Mesothelial cell of epicardium (in vitro differentiated cells): Measurements from ENCODE around the gene XDH. TPM values are rescaled to one million over a fixed set of nuclear protein-coding genes. Genes with fewer than 3 reads are reported as not detected.

Source experiments
- DNase-seq, 2 experiments: peaks; one replicate each; pipeline ENCODE4 v3.0.0; 2021; ENCODE audit warnings: low spot score in 2 of 2; ENCODE audit not compliant: unreplicated experiment in 2 of 2
- H3K27ac Mint-ChIP-seq: 2 replicates; pipeline ENCODE4 v1.8.0; 2021; ENCODE audit warnings: mixed read lengths
- H3K27me3 Mint-ChIP-seq: 2 replicates; pipeline ENCODE4 v1.8.0; 2021; ENCODE audit warnings: low read depth, mixed read lengths
- H3K36me3 Mint-ChIP-seq: 2 replicates; pipeline ENCODE4 v1.8.0; 2021; ENCODE audit warnings: mixed read lengths
- H3K4me1 Mint-ChIP-seq: 2 replicates; pipeline ENCODE4 v1.8.0; 2021; ENCODE audit warnings: mixed read lengths
- H3K4me3 Mint-ChIP-seq: 2 replicates; pipeline ENCODE4 v1.8.0; 2021; ENCODE audit warnings: mild to moderate bottlenecking, moderate library complexity, mixed read lengths
- H3K9me3 Mint-ChIP-seq: 2 replicates; pipeline ENCODE4 v1.8.0; 2021; ENCODE audit warnings: mixed read lengths
- total RNA-seq: library from RNA; stranded (reverse); gene quantifications from 3 replicates; pipeline ENCODE4 v1.2.1, GENCODE V29; 2021
- TF ChIP-seq, protein P1 (sequence below): fragments of 200-600 bp; sonication (generic); IDR thresholded peaks from one replicate; pipeline ENCODE4 v1.5.0; 2021; ENCODE audit warnings: antibody characterized with exemption; ENCODE audit not compliant: unreplicated experiment

Gene XDH
- total RNA-seq, 1 donor from 2014 or later: 3.9 TPM

DNA sequence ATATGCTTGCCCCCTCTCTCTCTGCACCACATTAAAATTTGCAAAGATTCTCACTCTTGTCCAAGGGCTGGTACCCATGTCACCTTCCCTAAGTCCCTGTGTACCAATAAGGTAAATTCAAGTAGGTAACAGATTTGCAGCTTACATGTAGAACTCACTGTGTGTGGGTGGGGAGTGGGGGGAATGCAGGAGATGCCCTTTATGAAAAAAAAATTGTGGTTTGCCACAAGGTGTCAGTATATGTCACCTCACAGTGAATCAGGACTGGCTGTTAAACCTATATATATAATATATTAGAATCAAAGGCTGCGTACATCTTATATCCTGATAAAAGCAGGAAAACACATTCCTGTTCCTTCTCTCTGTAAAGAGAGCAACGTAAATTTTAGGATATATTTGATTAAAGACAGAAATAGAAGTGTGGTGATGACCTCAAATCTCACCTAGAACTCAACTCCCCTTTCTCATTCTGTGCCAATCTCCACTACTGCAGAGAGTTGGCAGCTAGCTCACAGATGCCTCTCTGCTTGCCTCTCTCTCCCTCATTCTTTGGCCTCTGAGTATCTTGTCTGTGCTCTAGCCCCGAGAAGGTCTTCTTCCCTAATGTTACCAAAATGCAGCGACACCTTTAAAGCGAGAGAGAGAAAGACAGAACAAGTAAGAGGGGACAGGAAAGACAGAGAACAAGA lies 536 bp downstream of the XDH start:
- Mint-ChIP-seq H3K36me3 (peaks cover 2% of the 10 kb centered on the region), H3K27ac (no peak overlapping the region), H3K9me3 (peaks cover 12% of the 10 kb centered on the region), H3K27me3 (peaks cover 30% of the 10 kb centered on the region), H3K4me3 (no peak overlapping the region), H3K4me1 (no peaks in the 10 kb centered on the region)
- TF ChIP-seq, protein P1, sequence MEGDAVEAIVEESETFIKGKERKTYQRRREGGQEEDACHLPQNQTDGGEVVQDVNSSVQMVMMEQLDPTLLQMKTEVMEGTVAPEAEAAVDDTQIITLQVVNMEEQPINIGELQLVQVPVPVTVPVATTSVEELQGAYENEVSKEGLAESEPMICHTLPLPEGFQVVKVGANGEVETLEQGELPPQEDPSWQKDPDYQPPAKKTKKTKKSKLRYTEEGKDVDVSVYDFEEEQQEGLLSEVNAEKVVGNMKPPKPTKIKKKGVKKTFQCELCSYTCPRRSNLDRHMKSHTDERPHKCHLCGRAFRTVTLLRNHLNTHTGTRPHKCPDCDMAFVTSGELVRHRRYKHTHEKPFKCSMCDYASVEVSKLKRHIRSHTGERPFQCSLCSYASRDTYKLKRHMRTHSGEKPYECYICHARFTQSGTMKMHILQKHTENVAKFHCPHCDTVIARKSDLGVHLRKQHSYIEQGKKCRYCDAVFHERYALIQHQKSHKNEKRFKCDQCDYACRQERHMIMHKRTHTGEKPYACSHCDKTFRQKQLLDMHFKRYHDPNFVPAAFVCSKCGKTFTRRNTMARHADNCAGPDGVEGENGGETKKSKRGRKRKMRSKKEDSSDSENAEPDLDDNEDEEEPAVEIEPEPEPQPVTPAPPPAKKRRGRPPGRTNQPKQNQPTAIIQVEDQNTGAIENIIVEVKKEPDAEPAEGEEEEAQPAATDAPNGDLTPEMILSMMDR: no peak
- no peak for DNase-seq

GRCh38 chr2:31413025-31413424 lies 1.5 kb downstream of the XDH start:
- Mint-ChIP-seq H3K4me3 (no peak overlapping the region), H3K4me1 (no peaks in the 10 kb centered on the region), H3K27me3 (peaks cover 30% of the 10 kb centered on the region), H3K9me3 (peaks cover 9% of the 10 kb centered on the region), H3K27ac (no peak overlapping the region), H3K36me3 (no peaks in the 10 kb centered on the region)
- TF ChIP-seq, protein P1: no peak
- DNase-seq: no peak

DNA sequence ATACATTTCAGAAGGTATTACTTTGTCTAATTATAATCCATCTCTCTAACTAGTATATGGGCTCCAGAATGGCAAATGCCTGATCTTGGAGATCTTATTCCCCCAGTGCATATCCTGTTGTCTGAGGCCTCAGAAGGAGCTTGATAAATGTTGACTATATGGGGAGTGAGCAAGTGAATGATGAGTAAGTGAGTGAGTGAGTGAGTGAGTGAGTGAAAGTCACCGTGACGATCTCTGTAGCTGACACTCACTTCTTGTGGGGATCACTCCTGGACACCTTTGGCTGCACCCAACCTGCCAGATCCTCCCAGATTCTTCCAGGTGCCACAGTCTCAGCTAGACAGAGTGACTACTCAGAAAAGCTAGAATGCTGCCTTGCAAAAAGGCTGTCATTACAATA lies 2.8 kb downstream of the XDH start:
- TF ChIP-seq, protein P1: no peak
- no peak overlapping the region for H3K27ac Mint-ChIP-seq

DNA sequence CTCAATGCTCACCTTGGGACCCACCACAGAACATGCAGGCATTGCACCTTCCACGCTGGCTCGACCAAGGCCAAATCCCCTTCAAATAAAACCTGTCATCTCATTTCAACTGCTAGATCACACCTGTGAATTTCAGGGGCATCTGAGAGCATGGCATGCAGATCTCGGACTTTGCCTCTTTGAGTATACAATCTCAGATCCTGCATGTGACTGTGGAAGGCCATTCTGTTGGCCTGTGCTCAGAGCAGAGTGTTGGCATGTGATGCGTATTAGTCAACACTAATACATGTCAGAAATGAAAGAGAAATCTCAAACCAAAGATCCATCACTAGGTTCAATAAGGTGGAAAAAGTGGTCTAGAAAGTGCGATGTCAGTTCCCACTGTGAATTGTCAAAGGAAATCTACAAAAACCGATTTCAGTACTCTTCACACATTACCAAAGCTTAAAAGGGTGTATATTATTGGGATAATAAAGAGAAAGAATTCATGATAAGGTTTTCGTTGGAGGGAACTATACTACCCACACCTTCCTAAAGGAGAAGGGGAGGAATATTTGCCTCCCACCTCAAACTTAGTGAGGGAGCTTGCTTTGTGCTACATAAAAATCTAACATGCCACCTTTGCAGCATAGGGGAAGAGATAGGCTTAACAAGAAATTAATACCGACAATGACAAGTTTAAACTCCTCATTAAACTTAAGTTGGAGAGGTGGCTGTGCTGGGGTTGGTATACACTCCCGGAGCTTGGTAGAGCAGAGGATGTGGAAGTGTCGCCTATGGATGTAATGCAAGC lies 7.8 kb downstream of the XDH start:
- no peak overlapping the region for H3K4me3 Mint-ChIP-seq
- no peak overlapping the region for H3K27ac Mint-ChIP-seq
- TF ChIP-seq, protein P1: no peak
- H3K4me1 Mint-ChIP-seq: peaks cover under 1% of the 10 kb centered on the region
- H3K27me3 Mint-ChIP-seq: peaks cover 5% of the 10 kb centered on the region
- no peaks in the 10 kb centered on the region for H3K36me3 Mint-ChIP-seq
- peaks cover 7% of the 10 kb centered on the region for H3K9me3 Mint-ChIP-seq
- DNase-seq: no peak

More for the DNA sequence above, 2.8 kb downstream of the XDH start:
- Mint-ChIP-seq H3K4me1 (no peaks in the 10 kb centered on the region), H3K9me3 (peaks cover 7% of the 10 kb centered on the region), H3K4me3 (no peak overlapping the region), H3K36me3 (no peaks in the 10 kb centered on the region), H3K27me3 (peaks cover 28% of the 10 kb centered on the region)
- DNase-seq: no peak

DNA sequence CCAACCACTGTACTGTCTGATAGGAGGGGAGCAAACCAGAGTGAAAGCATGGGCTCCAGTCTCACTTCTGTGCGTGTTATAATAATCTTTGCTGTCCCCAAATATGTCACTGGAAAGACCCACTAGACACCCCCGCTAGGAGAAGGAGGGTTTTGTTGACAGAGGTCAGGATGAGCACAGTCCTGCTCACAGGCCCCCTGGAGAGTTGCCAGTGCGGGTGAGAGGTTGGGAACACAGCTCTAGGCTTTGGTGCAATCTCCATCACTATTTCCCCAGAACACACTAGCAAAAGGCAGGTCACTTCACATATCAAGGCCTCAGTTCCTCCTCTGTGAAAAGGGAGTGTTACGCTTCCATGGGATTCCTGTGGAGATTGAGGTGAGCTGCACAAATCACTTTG lies 9.7 kb downstream of the XDH start:
- no peak overlapping the region for H3K27ac Mint-ChIP-seq
- H3K9me3 Mint-ChIP-seq: peaks cover 7% of the 10 kb centered on the region
- no peaks in the 10 kb centered on the region for H3K36me3 Mint-ChIP-seq
- no peak overlapping the region for H3K4me3 Mint-ChIP-seq
- peaks cover 3% of the 10 kb centered on the region for H3K4me1 Mint-ChIP-seq
- no peak for DNase-seq
- TF ChIP-seq, protein P1: no peak
- peaks cover 3% of the 10 kb centered on the region for H3K27me3 Mint-ChIP-seq
